Stimulated activated CD8-positive, alpha-beta memory T cell treated with anti-CD3 and anti-CD28 coated beads, Interleukin-4, amount 100 ng/mL, for 4 hours (primary cell): ENCODE data around the gene EIF3F.

ENCODE experiments used
- DNase-seq, 2 donors: peaks; one replicate each; pipeline ENCODE4 v3.0.0-alpha.2; 2020; ENCODE audit warnings: low read depth in 2 of 2, low spot score in 1 of 2

EIF3F gene, protein sequence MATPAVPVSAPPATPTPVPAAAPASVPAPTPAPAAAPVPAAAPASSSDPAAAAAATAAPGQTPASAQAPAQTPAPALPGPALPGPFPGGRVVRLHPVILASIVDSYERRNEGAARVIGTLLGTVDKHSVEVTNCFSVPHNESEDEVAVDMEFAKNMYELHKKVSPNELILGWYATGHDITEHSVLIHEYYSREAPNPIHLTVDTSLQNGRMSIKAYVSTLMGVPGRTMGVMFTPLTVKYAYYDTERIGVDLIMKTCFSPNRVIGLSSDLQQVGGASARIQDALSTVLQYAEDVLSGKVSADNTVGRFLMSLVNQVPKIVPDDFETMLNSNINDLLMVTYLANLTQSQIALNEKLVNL

DNA sequence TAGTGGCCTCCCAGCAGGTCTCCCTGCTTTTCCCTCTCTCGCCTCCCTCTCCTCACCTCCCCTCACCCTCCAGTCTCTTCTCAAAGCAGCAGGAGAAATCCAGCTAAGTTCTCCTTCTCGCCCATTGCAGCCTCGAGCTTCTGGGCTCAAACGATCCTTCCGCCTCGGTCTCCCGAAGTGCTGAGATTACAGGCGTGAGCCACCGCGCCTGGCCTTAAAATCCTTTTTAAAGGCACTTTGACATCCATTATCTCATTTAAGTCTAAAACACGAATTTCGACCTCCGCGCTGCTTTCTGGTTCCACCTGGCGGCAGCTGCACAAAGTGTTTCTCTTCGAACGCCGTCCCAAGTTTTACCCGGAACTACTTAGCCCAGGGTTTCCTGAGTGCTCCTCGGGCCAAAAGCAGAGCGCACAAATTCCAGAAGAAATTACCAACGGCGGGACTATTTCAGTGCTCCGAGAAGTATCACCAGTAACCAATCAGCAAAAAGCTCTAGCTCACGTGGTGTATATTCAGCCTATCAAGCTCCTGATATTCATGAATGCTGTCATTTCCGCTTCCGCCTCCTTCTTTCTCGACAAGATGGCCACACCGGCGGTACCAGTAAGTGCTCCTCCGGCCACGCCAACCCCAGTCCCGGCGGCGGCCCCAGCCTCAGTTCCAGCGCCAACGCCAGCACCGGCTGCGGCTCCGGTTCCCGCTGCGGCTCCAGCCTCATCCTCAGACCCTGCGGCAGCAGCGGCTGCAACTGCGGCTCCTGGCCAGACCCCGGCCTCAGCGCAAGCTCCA lies at the start of gene EIF3F:
Gene EIF3F, plus strand, starts transcription at position 570 of the 792 bp plus-strand sequence. Its CDS starts 16 bp downstream, at position 586.
- peak; percentile 74 to 78 for DNase-seq

DNA sequence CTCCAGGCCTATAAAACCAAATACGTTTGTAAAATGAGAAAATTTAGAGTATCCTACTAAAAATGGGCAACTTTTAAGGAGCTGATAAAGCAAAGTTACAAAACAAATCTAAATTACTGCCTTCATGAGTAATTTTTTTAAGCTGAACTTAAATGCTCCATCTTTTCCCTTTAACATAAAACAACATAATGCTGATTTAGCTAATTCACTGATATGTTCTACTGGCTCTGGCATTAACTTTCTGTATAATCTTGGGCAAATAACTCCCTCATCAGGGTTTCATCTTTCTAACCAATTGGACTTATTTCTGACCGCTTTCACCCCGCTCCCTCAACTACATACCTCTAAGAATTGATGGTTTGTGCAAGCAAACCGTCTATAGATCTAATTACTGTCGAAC lies 46.0 kb upstream of the EIF3F start:
- DNase-seq = no peak

DNA sequence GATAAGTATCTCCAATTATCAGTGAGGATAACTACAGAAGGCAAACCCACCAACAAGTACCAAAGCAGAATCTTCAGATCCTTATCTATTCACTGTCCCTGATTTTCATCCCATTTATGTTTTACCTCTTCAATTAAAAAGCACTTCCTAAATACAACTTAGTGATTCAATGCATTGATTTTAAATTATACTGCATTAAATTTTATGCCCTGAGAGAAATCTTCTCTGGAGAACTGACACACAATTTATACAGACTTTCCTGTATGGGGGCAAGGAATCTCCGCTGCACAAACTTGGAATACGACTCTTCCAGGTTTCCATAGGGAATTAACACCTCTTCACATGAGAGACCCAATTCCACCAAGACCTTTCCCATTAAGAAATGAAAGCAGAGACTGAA lies 45.5 kb upstream of the EIF3F start, which contains the start of gene OR10A3:
Gene OR10A3, minus strand, starts transcription at position 101 of the 400 bp plus-strand sequence. CDS start 2,188 bp downstream, outside the sequence.
- DNase-seq = no peak

DNA sequence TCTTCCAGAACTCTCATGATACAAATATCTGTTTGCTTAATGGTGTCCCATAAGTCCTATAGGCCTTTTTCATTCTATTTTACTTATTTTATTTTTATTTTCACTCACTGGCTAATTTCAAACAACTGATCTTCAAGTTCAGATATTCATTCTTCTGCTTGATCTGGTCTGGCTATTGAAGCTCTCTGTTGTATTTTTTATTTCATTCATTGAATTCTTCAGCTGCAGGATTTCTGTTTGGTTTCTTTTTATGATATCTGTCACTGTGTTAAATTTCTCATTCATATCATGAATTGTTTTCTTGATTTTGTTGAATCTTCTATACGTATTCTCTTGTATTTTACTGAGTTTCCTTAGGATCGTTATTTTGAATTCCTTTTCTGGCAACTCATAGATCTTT lies 43.0 kb upstream of the EIF3F start:
- no peak for DNase-seq

- no peak for DNase-seq
These were observed 37.2 kb upstream of the EIF3F start for GRCh38 chr11:7949934-7950333.

- DNase-seq = no peak
These were observed 31.9 kb upstream of the EIF3F start for GRCh38 chr11:7955191-7955590.

DNA sequence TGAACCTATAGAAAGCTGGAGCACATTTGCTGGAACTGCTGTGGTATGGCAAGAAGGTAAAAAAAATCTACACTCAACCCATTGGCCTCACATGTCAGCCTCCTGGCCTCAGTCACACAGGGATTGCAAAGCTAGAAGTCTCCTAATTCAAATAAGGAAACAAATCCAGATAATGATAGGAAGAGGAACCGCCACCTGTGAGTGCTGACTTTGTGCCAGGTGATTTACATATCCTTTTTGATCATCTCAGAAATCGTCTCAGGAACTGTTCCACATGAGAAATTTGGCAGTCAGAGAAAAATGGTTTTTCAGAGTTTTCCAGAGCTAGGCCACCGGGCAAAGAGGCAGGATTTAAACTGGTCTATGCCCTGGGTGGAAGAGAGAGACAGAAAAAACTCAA lies 22.9 kb upstream of the EIF3F start:
- no peak for DNase-seq

DNA sequence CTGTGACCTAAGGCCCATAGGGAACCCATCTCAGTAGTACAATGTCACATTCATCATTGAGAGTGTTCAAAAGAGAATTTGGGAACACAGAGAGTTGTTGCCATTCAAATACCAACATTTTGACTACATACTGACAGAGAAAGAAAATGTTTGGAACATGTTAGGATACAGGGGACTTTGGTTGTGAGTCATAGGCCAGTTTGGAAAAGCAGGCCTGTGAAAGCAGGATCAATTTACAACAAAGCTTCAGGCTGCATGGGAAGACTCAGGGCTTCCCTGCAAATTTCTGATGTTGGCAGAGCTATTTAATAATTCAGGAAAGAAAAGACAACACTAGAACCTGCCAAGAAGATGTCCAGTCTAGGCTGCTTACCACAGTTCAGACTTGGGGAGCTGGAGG lies 22.3 kb upstream of the EIF3F start:
- no peak for DNase-seq

GRCh38 chr11:7965386-7965785 lies 21.8 kb upstream of the EIF3F start, which contains the start of gene NLRP10:
TSS of gene NLRP10 (minus strand) at chr11:7965447. CDS start at chr11:7963495, 1,952 bp downstream.
- DNase-seq = no peak

- DNase-seq = no peak
These were observed 20.0 kb upstream of the EIF3F start for GRCh38 chr11:7967097-7967496.

- no peak for DNase-seq
These were observed 19.3 kb upstream of the EIF3F start for GRCh38 chr11:7967826-7968225.

- DNase-seq = no peak
These were observed 18.5 kb upstream of the EIF3F start for GRCh38 chr11:7968686-7969085.

DNA sequence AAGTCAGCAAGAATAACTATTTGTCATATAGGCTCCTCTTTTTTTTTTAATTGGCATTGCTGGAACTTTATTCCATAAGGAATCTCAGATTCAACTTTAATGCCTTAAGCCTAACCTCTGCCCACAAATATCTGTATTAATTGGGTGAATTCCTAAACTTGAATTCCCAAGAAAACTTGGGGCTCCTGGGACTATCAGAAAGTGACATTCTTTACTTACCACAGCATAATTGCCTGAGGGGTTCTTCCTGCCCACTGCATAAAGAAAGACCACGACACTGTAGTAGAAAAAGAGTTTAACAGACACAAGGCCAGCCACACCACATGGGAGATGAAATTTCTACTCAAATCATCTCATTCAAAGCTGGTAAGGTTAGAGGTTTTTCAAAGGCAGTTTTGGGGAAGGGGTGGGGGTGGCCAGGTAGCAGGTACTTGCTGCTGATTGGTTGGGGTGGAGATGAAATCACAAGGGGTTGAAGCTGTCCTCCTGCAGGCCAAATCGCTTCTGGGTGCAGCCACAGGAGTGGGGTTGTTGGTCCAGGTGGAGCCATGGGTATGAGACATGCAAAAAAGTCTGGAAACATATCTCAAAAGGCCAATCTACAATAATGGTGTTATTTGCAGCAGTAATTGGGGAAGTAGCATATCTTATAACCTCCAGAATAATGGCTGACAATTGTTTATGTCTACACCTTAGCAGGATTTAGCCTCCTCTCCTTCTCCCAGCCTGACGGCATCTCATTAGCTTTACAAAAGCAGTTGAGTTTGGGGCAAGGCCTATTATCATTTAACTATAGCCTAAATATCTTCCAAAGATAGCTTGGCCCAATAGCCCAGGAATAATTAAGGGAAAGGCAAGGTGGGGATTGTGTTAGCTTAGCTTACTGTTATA lies 17.1 kb upstream of the EIF3F start:
- DNase-seq = no peak

- DNase-seq = no peak
These were observed 15.3 kb upstream of the EIF3F start for GRCh38 chr11:7971846-7972245.

DNA sequence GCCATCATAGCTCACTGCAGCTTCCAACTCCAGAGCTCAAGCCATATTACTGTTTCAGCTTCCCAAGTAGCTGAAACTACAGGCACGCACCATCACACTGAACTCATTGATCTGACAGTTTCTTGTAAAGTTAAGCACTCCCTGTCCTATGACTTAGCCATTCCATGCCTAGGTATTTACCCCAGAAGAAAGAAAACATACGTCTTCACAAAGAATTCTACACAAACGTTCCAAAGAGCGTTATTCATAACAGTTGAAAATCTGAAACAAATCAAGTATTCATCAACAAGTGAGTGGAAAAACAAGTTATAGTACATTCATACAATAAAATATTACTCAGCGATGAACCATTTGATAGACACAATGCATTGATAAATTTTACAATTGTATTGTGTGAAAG lies 14.1 kb upstream of the EIF3F start:
- no peak for DNase-seq

DNA sequence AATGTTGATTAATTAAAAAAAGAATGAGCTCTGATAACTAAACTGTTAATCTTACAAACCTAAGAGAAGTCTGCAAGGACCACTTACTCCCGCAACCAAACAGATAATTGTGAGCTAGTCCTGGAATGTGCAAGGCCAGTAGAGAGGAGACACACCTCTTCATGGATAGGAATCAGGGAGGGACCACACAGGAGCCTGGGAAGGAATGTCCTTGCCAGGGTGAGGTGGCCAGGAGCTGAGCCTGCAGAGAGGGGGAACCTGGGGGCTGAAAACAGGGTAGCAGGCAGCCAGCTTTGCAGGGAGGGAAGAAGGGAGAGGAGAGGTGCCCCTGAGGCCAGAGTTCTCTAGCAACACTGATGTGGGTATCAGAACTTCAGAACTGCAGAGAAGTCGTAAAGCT lies 12.5 kb upstream of the EIF3F start:
- no peak for DNase-seq

DNA sequence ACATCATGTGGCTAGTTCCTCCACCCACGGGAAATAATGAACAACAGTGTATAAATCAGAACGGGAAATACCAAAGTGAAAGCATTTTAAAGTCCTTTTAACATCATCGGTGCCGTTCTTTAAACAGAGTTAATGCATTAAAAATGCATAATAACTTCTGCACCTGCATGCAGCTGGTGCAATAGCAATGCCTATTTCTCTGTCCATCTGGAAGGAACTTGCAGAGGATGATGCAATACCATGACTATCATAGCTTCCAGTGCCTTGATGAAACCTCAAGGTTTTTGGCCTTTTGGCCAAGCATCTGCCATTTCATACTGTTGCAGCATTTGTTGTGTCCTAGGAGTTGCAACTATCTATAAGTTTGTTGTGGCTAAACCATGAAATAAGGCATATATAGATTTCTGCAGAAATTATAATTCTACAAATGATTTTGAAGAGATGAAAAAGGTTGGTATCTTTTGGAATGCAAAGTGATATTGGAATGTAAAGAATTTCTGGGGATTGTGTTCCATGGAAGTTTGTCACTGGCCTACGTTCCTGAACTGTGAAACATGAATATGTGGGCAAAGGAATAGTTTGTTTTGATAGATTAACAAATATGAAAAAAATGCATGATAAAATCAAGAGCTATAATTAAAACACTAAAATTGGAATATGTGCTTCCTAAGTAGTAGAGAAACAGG lies 9.8 kb upstream of the EIF3F start:
- DNase-seq = no peak

DNA sequence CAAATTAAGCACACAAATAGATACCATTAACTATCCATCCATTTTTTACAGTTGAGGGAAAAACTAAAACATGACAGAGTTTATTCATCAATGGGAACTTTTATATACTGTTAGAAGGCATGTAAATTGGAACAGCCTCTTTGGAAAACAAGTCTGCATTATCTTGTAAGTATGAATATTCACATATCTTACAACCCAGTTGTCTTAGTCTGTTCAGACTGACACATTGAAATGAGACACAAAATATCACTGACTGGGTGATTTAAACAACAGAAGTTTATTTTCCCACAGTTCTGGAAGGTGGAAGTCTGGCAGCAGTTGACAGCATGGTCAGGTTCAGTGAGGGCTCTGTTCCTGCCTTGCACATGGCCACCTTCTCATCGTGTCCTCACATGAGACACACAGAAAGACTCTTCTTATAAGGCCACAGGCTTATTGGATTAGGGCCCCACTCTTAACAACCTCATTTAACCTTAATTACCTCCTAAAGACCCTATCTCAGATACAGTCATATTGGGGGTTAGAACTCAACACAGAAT lies 5.4 kb upstream of the EIF3F start:
- DNase-seq = no peak

GRCh38 chr11:7982582-7983119 lies 4.5 kb upstream of the EIF3F start:
- no peak for DNase-seq
